Thoracic aorta (tissue), 2 donors: ENCODE results near the gene NAT16. TPM values are rescaled to one million over a fixed set of nuclear protein-coding genes. Genes with fewer than 3 reads are reported as not detected.
A peak's percentile ranks its signal among the peaks of the same experiment; 100 is the strongest.
"Not testable (repeated sequence)": the region's sequence is repeated elsewhere in the genome, so short reads cannot be mapped to it uniquely, and the experiment has no call there.

Experiments
- ATAC-seq: fragments of 150-250 bp; one replicate; pipeline ENCODE4 v1.8.0; 2017; ENCODE audit warnings: low read depth; ENCODE audit not compliant: insufficient number of reproducible peaks, low FRiP score
- DNase-seq: peaks from one replicate; pipeline ENCODE4 v3.0.0-alpha.2; 2020; ENCODE audit warnings: low spot score
- H3K27ac ChIP-seq, 2 donors: fragments of 200-600 bp; sonication (generic); 1 replicate in 1 of 2; 2 replicates in 1 of 2; pipeline ENCODE4 v1.5.1; 2016; ENCODE audit warnings: mild to moderate bottlenecking in 2 of 2, moderate library complexity in 2 of 2
- H3K27me3 ChIP-seq: fragments of 200-600 bp; sonication (generic); replicated peaks from 2 replicates; pipeline ENCODE4 v1.6.0; 2016; ENCODE audit warnings: mild to moderate bottlenecking; ENCODE audit not compliant: insufficient read depth
- H3K36me3 ChIP-seq: fragments of 200-600 bp; sonication (generic); one replicate; pipeline ENCODE4 v1.5.1; 2016
- H3K4me1 ChIP-seq, 2 donors: fragments of 200-600 bp; sonication (generic); 1 replicate in 1 of 2; 2 replicates in 1 of 2; pipeline versions ENCODE4 v1.5.1 to v1.6.0; 2016; ENCODE audit warnings: low read depth in 2 of 2, mild to moderate bottlenecking in 1 of 2; ENCODE audit not compliant: control insufficient read depth in 1 of 2
- H3K4me3 ChIP-seq: fragments of 200-600 bp; sonication (generic); 2 replicates; pipeline ENCODE4 v1.5.1; 2016; ENCODE audit warnings: mild to moderate bottlenecking
- H3K9me3 ChIP-seq: fragments of 200-600 bp; sonication (generic); 2 replicates; pipeline ENCODE4 v1.5.1; 2016
- total RNA-seq, 2 donors: library from RNA; depleted of rRNA; stranded (reverse); fragments of >200 nt; gene quantifications; one replicate each; pipeline versions ENCODE4 v1.1.0 to v1.2.3, GENCODE V29; 2016
- TF ChIP-seq, protein P1 (sequence below): fragments of 200-600 bp; sonication (generic); IDR thresholded peaks from one replicate; pipeline ENCODE4 v1.5.1; 2019; ENCODE audit warnings: antibody characterized with exemption

The NAT16 gene
- total RNA-seq, 2 donors from 2014 or later: not detected

DNA sequence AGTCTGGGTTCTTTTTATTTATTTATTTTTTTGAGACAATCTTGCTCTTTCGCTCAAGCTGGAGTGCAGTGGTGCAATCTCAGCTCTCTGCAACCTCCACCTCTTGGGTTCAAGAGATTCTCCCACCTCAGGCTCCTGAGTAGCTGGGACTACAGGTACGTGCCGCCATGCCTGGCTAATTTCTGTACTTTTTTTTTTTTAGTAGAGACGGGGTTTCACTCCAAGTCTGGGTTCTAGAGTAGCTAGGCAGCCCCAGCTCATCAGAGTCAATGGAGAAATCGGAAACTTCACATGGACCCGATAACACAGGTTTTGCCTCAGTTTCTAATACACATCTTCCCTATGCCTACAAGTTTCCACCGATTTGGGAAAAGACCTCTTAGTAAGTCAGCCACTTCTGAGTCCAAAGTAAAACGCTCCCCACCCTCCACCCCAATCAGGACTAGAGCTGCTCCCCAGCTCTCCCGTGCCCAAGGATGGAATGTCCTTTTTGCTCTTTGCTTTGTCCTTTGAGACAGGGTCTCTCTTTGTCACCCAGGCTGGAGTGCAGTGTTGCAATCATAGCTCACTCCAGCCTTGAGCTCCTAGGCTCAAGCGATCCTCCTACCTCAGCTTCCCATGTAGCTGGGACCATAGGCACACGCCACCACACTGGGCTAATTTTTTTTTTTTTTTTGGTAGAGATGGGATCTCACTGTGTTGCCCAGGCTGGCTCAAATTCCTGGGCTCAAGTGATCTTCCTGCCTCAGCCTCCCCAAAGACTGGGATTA is 57.0 kb downstream of the NAT16 start:
- ATAC-seq: no peak
- TF ChIP-seq, protein P1, sequence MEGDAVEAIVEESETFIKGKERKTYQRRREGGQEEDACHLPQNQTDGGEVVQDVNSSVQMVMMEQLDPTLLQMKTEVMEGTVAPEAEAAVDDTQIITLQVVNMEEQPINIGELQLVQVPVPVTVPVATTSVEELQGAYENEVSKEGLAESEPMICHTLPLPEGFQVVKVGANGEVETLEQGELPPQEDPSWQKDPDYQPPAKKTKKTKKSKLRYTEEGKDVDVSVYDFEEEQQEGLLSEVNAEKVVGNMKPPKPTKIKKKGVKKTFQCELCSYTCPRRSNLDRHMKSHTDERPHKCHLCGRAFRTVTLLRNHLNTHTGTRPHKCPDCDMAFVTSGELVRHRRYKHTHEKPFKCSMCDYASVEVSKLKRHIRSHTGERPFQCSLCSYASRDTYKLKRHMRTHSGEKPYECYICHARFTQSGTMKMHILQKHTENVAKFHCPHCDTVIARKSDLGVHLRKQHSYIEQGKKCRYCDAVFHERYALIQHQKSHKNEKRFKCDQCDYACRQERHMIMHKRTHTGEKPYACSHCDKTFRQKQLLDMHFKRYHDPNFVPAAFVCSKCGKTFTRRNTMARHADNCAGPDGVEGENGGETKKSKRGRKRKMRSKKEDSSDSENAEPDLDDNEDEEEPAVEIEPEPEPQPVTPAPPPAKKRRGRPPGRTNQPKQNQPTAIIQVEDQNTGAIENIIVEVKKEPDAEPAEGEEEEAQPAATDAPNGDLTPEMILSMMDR: no peak
- Histone ChIP-seq H3K27ac (peak overlapping the region; percentile 93 to 95), H3K4me1 (peaks cover 58 to 91% of the 10 kb centered on the region in 2 donors), H3K4me3 (peak overlapping the region; percentile 68), H3K9me3 (no peaks in the 10 kb centered on the region), H3K27me3 (no peaks in the 10 kb centered on the region), H3K36me3 (no peaks in the 10 kb centered on the region)
- no peak for DNase-seq

DNA sequence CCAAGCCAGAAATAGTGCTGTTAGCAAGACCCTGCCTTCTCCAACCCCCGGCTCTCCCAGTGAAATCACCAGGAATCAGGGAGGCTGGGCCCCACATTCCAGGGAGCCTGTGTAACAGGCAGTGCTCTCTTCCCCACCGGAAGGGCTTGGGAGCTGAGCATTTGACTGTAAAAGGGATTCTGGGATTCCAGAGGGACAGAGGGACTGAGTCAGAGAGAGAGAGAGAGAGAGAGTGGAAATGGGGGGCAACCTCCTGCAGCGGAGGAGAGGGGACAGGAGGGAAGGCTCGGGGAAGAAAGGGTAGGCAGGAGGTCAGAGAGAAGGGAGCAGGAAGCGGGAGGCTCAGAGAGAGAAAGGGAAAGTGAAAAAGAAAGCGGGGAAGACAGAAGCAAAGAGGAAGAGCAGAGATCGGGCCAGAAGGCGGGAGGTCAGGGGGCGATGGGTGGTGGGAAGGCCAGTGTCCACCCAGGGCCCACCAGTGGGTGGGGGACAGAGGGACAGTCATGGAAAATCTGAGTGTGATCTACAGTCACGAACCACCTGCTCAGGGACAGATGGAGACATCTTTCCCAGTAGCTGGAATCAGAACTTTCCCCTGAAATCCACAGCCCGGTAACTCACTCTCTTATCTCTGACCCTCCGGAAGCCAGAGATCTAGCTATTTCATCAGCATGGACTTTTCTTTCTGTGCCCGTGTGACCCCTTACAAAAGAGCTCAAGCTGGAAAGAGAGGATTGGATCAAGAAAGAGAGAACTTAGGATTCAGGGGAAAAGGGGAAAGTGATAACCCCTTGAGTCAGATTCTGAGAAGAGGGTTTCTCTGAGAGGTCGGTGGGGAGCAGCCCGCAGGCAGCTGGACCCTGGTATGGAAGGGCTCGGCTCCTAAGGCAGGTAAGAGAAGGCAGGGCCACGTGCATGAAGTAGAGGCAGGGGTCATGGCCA is 57.8 kb downstream of the NAT16 start:
- Histone ChIP-seq H3K27me3 (no peaks in the 10 kb centered on the region), H3K4me1 (peaks cover 61 to 92% of the 10 kb centered on the region in 2 donors), H3K4me3 (peak overlapping the region; percentile 68), H3K27ac (peak overlapping the region; percentile 93 to 95), H3K36me3 (no peaks in the 10 kb centered on the region), H3K9me3 (no peaks in the 10 kb centered on the region)
- TF ChIP-seq, protein P1: no peak
- DNase-seq (peak; percentile 93), ATAC-seq (peak; percentile 56)

DNA sequence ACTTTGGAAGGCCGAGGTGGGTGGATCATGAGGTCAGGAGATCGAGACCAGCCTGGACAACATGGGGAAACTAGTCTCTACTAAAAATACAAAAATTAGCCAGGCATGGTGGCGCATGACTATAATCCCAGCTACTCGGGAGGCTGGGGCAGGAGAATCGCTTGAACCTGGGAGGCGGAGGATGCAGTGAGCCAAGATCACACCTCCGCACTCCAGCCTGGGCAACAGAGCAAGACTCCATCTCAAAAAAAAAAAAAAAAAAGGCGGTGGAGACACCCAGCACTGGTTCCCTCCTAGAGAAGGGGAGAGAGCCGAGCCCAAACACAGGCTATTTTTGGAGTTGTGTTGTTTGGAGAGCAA is 58.5 kb downstream of the NAT16 start:
- not testable (repeated sequence) for H3K36me3 ChIP-seq, H3K27me3 ChIP-seq, ATAC-seq, H3K9me3 ChIP-seq, DNase-seq
- Histone ChIP-seq H3K4me3 (peak overlapping the region; percentile 68), H3K4me1 (peaks cover 61 to 93% of the 10 kb centered on the region in 2 donors), H3K27ac (peak overlapping the region; percentile 88 to 93)

Other genes starting within 250 kb of the NAT16 start
- under 1 TPM in 1 of 2 donors, not detected in 1; 0.49 TPM for gene MUC3A, start 230.8 kb downstream of the NAT16 start, total RNA-seq
- not detected for gene MUC12, start 210.7 kb downstream of the NAT16 start, total RNA-seq
- gene MUC17, start 160.2 kb downstream of the NAT16 start, total RNA-seq: not detected
- 10 to 100 TPM; 32.1 to 44.5 TPM for gene TRIM56, start 94.8 kb downstream of the NAT16 start, total RNA-seq
- 1,000 to 10,000 TPM in 1 of 2 donors, 100 to 1,000 TPM in 1; 542 to 1,009 TPM for gene SERPINE1, start 53.2 kb downstream of the NAT16 start, total RNA-seq
- 10 to 100 TPM; 11.9 to 33.0 TPM for gene AP1S1, start 25.8 kb downstream of the NAT16 start, total RNA-seq
- not detected for gene VGF, start 14.7 kb downstream of the NAT16 start, total RNA-seq
- not detected for gene MOGAT3, start 20.7 kb upstream of the NAT16 start, total RNA-seq
- 10 to 100 TPM; 31.5 to 55.9 TPM for gene PLOD3, start 37.3 kb upstream of the NAT16 start, total RNA-seq
- gene ZNHIT1, start 37.9 kb upstream of the NAT16 start, total RNA-seq: 10 to 100 TPM; 43.7 to 53.2 TPM
- gene CLDN15, start 57.5 kb upstream of the NAT16 start, total RNA-seq: 10 to 100 TPM in 1 of 2 donors, 1 to 10 TPM in 1; 7.4 to 15.4 TPM
- 100 to 1,000 TPM; 135 to 181 TPM for gene FIS1, start 64.8 kb upstream of the NAT16 start, total RNA-seq
- gene IFT22, start 141.5 kb upstream of the NAT16 start, total RNA-seq: 10 to 100 TPM; 14.0 to 24.4 TPM
- gene COL26A1, start 182.6 kb upstream of the NAT16 start, total RNA-seq: under 1 TPM in 1 of 2 donors, not detected in 1; 0.14 TPM